22Rv1 (cell line): ENCODE measurements around the gene CFAP92.

Experiments used
- ZFX ChIP-seq: fragments of 450-650 bp; IDR thresholded peaks from 2 replicates; pipeline ENCODE4 v1.6.1; 2017; ENCODE audit warnings: antibody characterized with exemption, borderline replicate concordance
- TF ChIP-seq, protein P1 (sequence below): fragments of 450-650 bp; IDR thresholded peaks from 2 replicates; pipeline ENCODE4 v1.5.1; 2017; ENCODE audit warnings: mild to moderate bottlenecking

GRCh38 chr3:129021140-129021551, 27.3 kb upstream of the CFAP92 start:
- TF ChIP-seq, protein P1, sequence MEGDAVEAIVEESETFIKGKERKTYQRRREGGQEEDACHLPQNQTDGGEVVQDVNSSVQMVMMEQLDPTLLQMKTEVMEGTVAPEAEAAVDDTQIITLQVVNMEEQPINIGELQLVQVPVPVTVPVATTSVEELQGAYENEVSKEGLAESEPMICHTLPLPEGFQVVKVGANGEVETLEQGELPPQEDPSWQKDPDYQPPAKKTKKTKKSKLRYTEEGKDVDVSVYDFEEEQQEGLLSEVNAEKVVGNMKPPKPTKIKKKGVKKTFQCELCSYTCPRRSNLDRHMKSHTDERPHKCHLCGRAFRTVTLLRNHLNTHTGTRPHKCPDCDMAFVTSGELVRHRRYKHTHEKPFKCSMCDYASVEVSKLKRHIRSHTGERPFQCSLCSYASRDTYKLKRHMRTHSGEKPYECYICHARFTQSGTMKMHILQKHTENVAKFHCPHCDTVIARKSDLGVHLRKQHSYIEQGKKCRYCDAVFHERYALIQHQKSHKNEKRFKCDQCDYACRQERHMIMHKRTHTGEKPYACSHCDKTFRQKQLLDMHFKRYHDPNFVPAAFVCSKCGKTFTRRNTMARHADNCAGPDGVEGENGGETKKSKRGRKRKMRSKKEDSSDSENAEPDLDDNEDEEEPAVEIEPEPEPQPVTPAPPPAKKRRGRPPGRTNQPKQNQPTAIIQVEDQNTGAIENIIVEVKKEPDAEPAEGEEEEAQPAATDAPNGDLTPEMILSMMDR = no peak
- no peak for TF ChIP-seq ZFX
